IMR-90 (cell line): ENCODE data around the gene MIPEP.

ENCODE experiments used
- FOS ChIP-seq: fragments of 150-350 bp; IDR thresholded peaks from 2 replicates; pipeline ENCODE4 v1.6.1; 2016; ENCODE audit warnings: low read depth, low read length
- POLR2A ChIP-seq: IDR thresholded peaks from 2 replicates; pipeline ENCODE4 v1.6.1; 2012; ENCODE audit warnings: mild to moderate bottlenecking, low read depth, low read length
- SMC3 ChIP-seq: fragments of 150-350 bp; IDR thresholded peaks from 2 replicates; pipeline ENCODE4 v1.6.1; 2016; ENCODE audit warnings: low read depth, mild to moderate bottlenecking, antibody characterized with exemption, low read length, moderate library complexity

DNA sequence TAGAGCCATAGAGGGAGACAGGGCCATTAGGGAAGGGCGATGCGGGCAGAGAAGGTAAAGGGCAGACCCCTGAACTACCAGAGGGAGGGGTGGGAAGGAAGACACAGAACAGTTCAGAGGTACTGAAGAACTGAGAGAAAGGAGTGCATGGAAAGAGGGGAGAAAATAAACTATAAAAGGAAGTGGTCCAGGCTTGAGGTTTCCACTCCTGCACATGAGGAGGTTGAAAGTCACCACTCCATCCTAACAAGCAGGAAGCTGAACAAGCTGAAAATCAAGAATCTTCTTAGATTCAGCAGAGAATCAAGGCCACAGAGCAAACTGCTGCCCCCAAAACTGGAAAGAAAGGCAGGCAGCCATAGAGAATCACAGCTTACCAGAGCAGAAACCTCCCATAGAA lies 45.1 kb downstream of the MIPEP start:
- TF ChIP-seq SMC3 = no peak
- no peak for TF ChIP-seq FOS
- TF ChIP-seq POLR2A = no peak
